Mononuclear cell (primary cell): ENCODE measurements around the gene PRKCE. TPM values are rescaled to one million over a fixed set of nuclear protein-coding genes. Genes with fewer than 3 reads are reported as not detected.

ENCODE experiments used
- H3K27me3 ChIP-seq: 2 replicates; pipeline ENCODE4 v1.6.0; 2011; ENCODE audit warnings: low read length, control low read depth; ENCODE audit not compliant: insufficient read depth
- H3K4me1 ChIP-seq: 2 replicates; pipeline ENCODE4 v1.5.1; 2011; ENCODE audit warnings: mild to moderate bottlenecking, low read length, control low read depth; ENCODE audit not compliant: insufficient read depth
- H3K4me3 ChIP-seq: 2 replicates; pipeline ENCODE4 v1.5.1; 2011; ENCODE audit warnings: mild to moderate bottlenecking, low read length, moderate library complexity
- H3K9me3 ChIP-seq: 2 replicates; pipeline ENCODE4 v1.5.1; 2011; ENCODE audit warnings: low read depth, mild to moderate bottlenecking, control low read depth, low read length
- total RNA-seq: library from RNA; depleted of rRNA; stranded (reverse); fragments of >200 nt; gene quantifications from one replicate; pipeline ENCODE4 v1.2.3, GENCODE V29; 2012

The PRKCE gene
- total RNA-seq, result 13.6 TPM

GRCh38 chr2:45651415-45652089, at the start of gene PRKCE:
Gene PRKCE (plus strand): TSS chr2:45651675.
- Histone ChIP-seq H3K27me3 (no peaks in the 10 kb centered on the region), H3K4me3 (peak within 1 kb of the TSS; percentile 90), H3K9me3 (no peaks in the 10 kb centered on the region), H3K4me1 (peaks cover 31% of the 10 kb centered on the region)

GRCh38 chr2:45602624-45603023, 48.9 kb upstream of the PRKCE start:
- Histone ChIP-seq H3K9me3 (no peaks in the 10 kb centered on the region), H3K27me3 (no peaks in the 10 kb centered on the region), H3K4me1 (peaks cover 3% of the 10 kb centered on the region), H3K4me3 (no peak overlapping the region)

GRCh38 chr2:45605116-45605515, 46.4 kb upstream of the PRKCE start:
- H3K27me3 ChIP-seq, result no peaks in the 10 kb centered on the region
- H3K4me3 ChIP-seq, result no peak overlapping the region
- no peaks in the 10 kb centered on the region for H3K9me3 ChIP-seq
- H3K4me1 ChIP-seq, result peaks cover 12% of the 10 kb centered on the region

- Histone ChIP-seq H3K4me3 (no peak overlapping the region), H3K27me3 (no peaks in the 10 kb centered on the region), H3K4me1 (peaks cover 17% of the 10 kb centered on the region), H3K9me3 (no peaks in the 10 kb centered on the region)
Measured at GRCh38 chr2:45606796-45607195, 44.7 kb upstream of the PRKCE start.

GRCh38 chr2:45607701-45608100, 43.8 kb upstream of the PRKCE start:
- H3K27me3 ChIP-seq, result no peaks in the 10 kb centered on the region
- H3K4me1 ChIP-seq, result peaks cover 17% of the 10 kb centered on the region
- no peaks in the 10 kb centered on the region for H3K9me3 ChIP-seq
- no peak overlapping the region for H3K4me3 ChIP-seq

- Histone ChIP-seq H3K4me1 (peaks cover 17% of the 10 kb centered on the region), H3K9me3 (no peaks in the 10 kb centered on the region), H3K27me3 (no peaks in the 10 kb centered on the region), H3K4me3 (peak overlapping the region; percentile 86)
Measured at GRCh38 chr2:45610281-45611019, 41.0 kb upstream of the PRKCE start.

GRCh38 chr2:45611020-45611859, 40.2 kb upstream of the PRKCE start, which contains the start of gene SRBD1:
Gene SRBD1 (minus strand): TSS chr2:45611267. CDS start chr2:45605441, 5,826 bp downstream.
- peaks cover 17% of the 10 kb centered on the region for H3K4me1 ChIP-seq
- H3K4me3 ChIP-seq, result peak within 1 kb of the TSS; percentile 86
- no peaks in the 10 kb centered on the region for H3K9me3 ChIP-seq
- no peaks in the 10 kb centered on the region for H3K27me3 ChIP-seq

- H3K4me1 ChIP-seq, result peaks cover 17% of the 10 kb centered on the region
- no peaks in the 10 kb centered on the region for H3K27me3 ChIP-seq
- no peaks in the 10 kb centered on the region for H3K9me3 ChIP-seq
- H3K4me3 ChIP-seq, result no peak overlapping the region
Measured at GRCh38 chr2:45612285-45612684, 39.2 kb upstream of the PRKCE start.

- Histone ChIP-seq H3K4me1 (peaks cover 12% of the 10 kb centered on the region), H3K4me3 (no peak overlapping the region), H3K9me3 (no peaks in the 10 kb centered on the region), H3K27me3 (no peaks in the 10 kb centered on the region)
Measured at GRCh38 chr2:45612731-45613130, 38.7 kb upstream of the PRKCE start.

GRCh38 chr2:45614330-45614729, 37.1 kb upstream of the PRKCE start:
- no peaks in the 10 kb centered on the region for H3K9me3 ChIP-seq
- H3K4me3 ChIP-seq, result no peak overlapping the region
- peaks cover 11% of the 10 kb centered on the region for H3K4me1 ChIP-seq
- no peaks in the 10 kb centered on the region for H3K27me3 ChIP-seq

GRCh38 chr2:45614871-45615415, 36.5 kb upstream of the PRKCE start:
- H3K9me3 ChIP-seq, result no peaks in the 10 kb centered on the region
- H3K4me1 ChIP-seq, result peaks cover 6% of the 10 kb centered on the region
- H3K4me3 ChIP-seq, result no peak overlapping the region
- H3K27me3 ChIP-seq, result no peaks in the 10 kb centered on the region

GRCh38 chr2:45616658-45617411, 34.6 kb upstream of the PRKCE start:
- Histone ChIP-seq H3K4me3 (no peak overlapping the region), H3K4me1 (no peaks in the 10 kb centered on the region), H3K27me3 (no peaks in the 10 kb centered on the region)

GRCh38 chr2:45617496-45617895, 34.0 kb upstream of the PRKCE start:
- Histone ChIP-seq H3K4me3 (no peak overlapping the region), H3K9me3 (no peaks in the 10 kb centered on the region), H3K27me3 (no peaks in the 10 kb centered on the region)

More at GRCh38 chr2:45616658-45617411, 34.6 kb upstream of the PRKCE start:
- H3K9me3 ChIP-seq, result no peaks in the 10 kb centered on the region

GRCh38 chr2:45622336-45623075, 29.0 kb upstream of the PRKCE start:
- Histone ChIP-seq H3K27me3 (no peaks in the 10 kb centered on the region), H3K4me3 (no peak overlapping the region), H3K4me1 (no peaks in the 10 kb centered on the region), H3K9me3 (no peaks in the 10 kb centered on the region)

More at GRCh38 chr2:45617496-45617895, 34.0 kb upstream of the PRKCE start:
- H3K4me1 ChIP-seq, result no peaks in the 10 kb centered on the region
